Measurements from ENCODE around the gene OOSP3.
"Not testable (repeated sequence)": the region's sequence is repeated elsewhere in the genome, so short reads cannot be mapped to it uniquely, and the experiment has no call there.

Gene OOSP3, protein sequence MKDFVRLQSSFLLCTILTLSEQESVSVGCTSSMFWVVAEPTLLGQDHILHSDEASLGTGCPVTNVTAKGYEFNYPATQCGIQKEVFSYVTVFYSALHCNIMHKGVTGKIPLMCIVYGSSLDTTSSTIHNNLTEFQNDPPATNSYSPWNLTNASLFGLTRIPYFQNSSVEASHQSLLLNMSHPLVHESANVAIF

DNA sequence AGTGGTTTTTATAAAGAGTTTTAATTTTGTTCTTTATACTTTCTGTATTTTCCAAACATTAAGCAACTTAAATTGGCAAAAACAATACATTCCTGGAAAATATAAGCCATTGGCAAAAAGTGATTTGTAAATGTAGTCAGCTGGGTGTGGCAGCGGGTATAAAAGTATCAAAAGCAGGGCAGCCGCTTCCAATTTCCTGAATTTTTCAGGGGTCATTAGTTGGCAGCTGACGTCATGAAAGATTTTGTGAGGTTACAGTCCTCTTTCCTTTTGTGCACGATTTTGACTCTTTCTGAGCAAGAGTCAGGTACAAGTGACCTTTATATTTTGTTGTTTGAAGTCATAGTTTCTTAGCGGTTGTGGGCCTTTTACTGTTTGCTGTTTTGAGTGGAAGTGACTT is at the start of gene OOSP3:
Gene OOSP3, plus strand, starts transcription at position 208 of the 400 bp plus-strand sequence. Its CDS starts 27 bp downstream, at position 235.
- no peak for DNase-seq

DNA sequence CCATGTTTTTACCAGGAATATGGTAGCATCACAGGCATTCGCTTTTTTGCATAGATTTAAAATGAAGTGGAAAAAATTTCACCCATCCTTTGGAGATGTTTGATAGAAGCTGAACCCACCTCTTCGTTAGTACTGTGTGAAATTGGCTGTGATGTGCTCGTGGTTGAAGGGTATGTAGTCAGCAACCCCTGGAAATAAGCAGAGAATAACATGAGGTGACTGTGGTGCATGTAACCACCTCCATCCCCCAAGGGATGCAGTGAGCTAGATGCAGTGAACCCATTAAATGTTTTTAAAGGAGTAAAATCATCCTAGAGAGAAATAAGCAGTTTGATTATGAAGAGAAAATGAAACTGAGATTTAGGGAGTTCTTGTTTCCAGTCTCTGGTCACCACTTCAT is 49.2 kb upstream of the OOSP3 start:
- DNase-seq, result no peak

DNA sequence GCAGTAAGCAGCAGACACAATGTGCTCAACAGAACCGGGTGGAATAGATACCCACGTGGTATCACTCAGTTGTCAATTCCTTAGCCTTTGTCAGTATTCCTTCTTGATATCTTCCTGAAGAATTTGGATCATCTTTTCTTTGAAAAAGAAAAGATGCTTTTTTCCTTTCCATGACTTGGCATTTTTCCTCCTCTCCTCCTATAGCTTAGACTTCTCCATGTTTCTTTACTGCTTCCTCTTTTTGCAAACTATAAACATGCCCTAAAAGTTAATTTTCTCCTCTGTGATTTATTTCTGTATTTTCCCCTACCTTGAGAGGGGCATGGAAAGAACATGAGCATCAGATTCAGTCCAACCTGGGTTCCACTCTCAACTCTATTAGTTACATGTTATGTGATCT is 45.0 kb upstream of the OOSP3 start:
- DNase-seq, result no peak

DNA sequence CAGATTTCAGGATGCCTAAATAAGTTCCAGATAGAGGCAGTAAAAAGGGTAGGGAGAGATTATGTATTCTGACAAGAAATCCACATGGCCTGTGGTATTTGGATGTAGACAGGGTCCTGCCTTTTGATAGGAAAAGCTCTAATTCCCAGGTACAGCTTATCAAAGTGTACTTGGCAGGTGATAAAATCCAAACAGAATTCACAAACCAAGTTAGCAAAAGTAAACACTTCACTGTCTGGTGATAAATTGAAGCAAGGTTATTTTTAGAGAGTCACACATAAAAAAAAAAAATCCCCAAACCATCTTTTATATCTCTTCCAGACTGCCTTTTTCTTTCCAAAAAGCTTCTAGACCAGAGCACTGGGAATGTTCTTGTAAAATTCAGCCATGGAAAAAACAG is 39.0 kb upstream of the OOSP3 start:
- no peak for DNase-seq

DNA sequence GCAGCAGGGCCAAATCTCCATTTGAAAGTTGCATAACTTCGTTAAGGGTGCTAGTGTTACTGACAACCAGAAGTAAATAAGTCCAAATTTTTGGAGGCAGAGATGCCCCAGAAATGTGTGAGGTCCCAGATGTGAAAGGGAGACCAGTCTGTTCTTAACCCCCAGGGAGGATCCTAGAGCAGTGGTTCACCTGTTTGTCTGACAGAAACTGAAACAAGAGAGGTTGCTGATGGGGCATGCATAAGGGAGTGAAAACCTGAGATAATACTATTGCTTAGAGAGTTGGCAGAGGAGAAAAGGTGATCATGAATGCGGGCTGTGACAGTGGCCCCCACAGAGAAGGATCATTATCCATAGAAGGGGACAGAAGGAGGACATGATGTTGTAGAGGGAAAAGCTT is 37.1 kb upstream of the OOSP3 start:
- no peak for DNase-seq

DNA sequence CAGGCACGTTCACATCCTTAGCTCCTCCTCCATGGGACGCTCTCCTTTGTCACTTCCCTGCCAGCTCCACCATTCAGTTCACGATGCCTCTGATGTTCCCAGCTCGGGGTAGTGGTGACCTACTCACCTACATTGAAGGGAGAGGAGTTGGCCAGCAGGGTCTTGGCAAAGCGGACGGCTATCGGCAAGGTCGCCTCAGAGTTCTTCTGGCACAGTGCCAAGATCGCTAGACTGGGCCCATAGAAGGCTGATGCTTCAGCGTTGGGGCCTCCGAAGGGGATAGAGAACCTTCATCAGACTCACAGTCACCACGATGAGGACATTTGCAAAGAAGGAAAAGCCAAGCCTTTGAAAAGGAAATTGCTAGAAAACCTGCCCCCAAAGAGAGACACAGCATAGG is 36.3 kb upstream of the OOSP3 start:
- DNase-seq, result no peak

DNA sequence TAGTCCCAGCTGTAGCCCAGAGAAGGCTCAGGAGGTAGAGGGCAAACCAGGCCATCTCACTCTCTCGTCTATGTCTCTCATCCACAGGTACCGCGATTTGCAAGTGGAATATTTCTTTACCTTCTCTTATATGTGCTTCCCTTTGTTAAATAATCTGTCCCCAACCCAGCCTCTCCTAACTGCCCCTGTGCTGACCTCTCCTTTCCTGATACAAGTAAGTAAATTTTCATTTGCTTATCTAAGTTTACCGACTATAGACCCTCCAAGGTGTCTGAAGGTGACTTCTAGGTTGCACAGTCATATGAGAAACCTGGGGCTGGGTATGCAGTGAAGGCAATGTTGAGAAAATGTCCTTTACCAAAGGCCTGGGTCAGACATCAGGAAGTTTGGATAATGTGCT is 33.2 kb upstream of the OOSP3 start, which contains the start of gene CBLIF:
Gene CBLIF, minus strand, starts transcription at position 101 of the 400 bp plus-strand sequence. Its CDS starts 46 bp downstream, at position 55.
- no peak for DNase-seq

DNA sequence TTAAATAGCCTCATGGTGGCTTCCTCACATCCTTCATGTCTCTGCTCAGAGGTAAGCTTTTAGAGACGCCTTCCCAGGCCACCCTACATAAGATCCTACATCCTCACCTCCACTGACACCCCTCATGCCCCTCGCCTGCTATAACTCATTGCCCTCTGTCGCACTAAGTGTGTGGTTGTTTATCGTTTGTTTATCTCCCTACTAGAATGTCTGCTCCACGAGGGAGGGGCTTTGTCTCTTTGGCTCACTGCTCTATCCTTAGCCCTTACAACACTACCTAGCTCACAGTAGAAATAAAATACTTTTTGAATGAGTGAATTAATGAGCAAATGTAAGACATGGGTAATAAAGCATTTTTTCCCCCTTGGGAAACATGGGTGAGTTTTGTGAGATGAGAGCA is 32.0 kb upstream of the OOSP3 start:
- no peak for DNase-seq

DNA sequence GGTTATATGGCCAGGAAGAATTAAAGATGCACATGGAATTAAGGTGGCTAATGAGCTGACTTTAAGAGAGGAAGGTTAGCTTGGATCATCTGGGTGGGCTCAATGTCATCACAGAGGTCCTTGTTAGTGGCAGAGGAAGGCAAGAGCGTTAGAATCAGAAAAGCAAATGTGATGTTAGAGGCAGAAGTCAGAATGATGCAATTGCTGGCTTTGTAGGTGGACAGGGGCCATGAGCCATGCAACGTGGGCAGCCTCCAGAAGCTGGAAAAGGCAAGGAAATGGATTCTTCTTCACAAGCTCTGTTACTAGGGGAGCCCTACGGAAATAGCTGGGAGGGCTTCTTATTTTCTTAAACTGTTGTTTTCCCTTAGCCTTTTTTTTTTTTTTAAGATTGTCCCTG is 31.0 kb upstream of the OOSP3 start:
- DNase-seq, result no peak

DNA sequence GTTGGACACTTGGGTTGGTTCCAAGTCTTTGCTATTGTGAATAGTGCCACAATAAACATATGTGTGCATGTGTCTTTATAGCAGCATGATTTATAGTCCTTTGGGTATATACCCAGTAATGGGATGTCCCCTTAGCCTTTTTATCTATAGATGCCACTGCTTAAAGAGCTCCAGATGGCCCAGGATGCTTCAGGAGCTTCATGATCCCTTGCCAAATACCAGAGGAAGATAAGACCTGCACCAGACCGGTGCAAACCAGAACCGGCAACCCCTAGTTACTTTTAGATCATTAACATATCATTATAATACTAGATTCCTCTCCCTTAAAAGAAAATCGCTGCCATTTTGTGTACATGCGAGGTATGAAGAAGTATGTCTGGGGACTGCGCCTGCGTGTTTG is 30.1 kb upstream of the OOSP3 start:
- not testable (repeated sequence) for DNase-seq

DNA sequence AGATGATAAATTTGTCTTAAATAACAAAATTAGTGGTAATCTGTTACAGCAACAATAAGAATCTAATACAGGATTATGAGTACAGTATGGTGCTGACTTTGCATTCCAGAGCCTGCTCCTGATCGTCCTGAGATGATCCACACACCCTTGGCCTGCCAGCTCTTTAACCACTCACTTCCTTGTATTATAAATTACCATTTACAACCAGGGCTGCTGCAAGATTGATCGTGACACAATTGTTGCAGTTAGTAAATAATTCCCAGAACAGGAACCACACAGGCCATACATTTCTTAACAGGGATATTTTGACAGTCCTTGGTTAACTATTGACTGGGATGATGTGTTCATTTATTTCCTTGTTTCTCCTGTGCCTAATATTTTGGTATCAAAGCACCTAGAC is 29.5 kb upstream of the OOSP3 start:
- DNase-seq, result no peak

DNA sequence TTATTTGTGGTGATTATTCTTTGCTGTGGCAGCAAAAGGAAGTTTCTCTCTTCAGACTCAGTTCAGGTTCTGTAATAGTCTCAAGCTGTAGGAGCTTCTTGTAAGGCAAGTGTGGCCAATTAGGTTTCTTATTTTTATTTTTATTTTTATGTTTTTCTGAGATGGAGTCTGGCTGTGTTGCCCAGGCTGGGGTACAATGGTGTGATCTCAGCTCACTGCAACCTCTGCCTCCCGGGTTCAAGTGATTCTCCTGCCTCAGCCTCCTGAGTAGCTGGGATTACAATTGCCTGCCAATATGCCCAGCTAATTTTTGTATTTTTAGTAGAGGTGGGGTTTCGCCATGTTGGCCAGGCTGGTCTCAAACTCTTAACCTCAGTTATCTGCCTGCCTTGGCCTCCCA is 29.0 kb upstream of the OOSP3 start:
- DNase-seq, result not testable (repeated sequence)

DNA sequence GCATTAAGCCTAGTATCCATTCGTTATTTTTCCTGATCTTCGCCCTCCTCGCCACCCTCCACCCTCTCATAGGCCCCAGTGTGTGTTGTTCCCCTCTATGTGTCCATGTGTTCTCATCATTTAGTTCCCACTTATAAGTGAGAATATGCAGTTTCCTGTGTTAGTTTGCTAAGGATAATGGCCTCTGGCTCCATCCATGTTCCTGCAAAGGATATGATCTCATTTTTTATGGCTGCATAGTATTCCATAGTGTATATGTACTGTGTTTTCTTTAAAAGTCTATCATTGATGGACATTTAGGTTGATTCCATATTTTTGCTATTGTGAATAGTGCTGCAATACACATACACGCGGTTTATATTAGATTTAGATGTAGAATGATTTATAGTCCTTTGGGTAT is 27.2 kb upstream of the OOSP3 start:
- DNase-seq, result not testable (repeated sequence)

DNA sequence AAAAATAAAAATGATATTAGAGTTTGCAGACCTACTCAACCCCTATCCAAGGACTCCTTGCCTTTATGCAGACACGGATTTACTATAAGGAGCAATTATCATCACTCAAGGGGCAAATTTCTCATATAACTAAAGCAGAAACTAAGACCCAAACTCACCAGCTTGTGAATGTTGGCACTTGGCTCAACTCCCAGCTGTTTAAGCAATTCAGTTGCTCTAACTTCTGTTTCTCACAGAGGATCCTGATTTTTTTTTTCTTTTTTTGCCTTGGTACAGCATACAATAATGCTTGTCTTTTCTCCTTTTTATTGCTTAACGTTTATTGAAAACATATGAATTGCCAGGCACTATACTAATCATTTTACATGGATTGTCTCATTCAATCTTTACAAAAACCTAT is 23.7 kb upstream of the OOSP3 start:
- DNase-seq, result no peak

DNA sequence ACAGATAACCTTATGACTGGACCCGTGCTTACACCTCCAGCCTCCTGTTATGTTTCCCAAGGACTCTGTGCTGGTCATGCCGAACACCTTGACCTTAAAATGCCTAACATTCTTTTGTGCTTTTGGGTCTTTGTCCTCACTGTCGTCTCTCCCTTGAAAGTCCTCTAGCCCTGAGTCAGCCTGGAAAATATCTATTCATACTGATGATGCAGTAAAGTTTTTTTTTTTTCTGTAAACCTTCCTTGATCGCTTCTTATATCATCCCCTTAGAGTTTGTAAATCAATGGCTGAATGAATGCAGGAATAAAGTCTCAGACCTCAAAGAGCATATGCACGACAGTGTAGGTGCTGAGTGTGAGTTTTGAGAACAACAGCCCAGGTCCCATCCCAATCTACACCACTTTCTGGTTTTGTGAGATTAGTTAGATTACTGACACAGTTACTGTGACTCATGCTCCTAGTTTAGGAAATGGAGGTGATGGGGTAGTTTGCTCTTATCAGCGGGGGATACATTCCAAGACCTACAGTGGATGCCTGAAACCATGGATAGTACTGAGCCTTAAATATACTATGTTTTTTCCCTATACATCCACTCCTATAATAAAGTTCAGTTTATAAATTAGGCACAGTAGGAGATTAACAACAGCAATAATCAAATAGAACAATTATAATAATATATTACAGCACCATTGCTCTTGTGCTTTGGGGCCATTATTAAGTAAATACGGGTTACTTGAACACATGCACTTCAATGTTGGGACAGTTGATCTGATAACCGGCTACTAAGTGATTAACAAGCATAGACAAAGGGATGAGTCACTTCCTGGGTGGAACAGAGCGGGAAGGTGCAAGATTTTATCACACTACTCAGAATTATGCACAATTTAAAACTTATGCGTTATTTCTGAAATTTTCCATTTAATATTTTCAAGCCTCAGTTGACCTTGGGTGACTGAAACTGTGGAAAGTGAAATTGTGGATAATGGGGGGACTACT is 20.8 kb upstream of the OOSP3 start:
- DNase-seq, result no peak

DNA sequence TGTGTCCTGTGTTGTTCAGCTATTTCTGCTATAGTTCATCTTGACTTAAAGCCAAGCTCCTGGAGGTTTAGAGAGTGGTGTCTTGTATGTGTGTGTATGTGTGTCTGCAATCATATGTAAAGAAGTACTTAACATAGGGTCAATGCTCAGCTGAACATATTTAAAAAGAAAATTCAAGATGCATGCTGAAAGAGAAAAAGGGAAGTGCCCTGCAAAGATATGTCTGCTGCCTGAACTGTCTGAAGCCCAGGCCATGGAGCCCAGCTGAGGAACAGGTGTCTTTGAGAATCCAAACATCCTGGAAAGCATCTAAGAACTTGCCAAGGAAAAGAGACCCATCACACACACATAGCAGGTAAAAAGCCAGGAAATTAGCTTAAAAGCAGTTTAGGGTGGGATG is 18.9 kb upstream of the OOSP3 start:
- DNase-seq, result no peak

DNA sequence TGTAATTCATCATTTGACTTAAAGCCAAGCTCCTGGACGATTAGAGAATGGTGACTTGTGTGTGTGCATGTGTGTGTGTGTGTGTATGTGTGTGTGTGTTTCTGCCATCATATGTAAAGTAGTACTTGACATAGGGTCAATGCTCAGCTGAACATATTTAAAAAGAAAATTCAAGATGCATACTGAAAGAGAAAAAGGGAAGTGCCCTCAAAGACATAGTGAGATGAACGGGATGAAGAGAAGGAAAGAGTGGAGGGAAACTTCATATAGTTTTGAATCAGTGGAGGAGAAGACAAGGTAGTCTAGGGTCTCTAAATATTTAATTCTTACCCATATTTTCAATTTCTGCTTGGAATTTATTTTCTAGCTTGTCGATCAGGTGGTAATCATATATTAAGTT is 16.3 kb upstream of the OOSP3 start:
- DNase-seq, result no peak

DNA sequence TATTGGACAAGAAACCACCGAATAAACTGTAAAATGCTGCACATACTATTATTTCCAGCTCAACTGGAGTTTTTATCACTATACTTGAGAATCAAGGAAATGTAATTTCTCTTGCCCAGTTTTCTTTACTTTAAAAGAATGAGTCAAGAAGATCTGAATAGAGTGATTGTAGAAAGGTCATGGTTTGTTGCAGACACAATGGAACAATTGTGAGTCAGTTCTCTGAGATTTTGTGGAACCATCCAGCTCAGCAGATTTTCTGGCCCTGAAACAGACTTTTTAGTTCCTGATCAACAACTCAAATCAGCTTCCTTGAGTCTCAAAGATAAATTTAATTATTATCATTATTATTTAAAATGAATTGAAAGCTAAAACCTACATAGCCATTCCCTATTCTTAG is 13.6 kb upstream of the OOSP3 start:
- no peak for DNase-seq

DNA sequence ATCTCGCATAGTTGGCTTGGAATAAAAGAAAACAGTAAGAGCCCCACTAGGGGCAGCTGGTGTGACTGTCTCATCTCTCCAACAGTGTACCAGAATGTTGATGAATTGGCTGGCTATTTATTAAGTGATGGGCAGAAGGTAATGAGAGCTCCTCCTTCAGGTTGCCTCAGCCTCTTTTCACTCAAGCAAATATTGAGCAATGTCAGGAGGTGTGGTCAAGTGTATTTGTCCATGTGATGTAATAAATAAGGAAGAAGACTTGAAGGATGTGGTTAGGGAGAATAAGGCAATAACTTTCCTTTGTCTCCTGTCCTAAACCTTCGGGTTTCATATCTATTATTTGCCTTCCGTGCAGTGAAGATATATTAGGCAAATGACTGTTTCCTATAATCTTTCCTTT is 12.2 kb upstream of the OOSP3 start, which contains the start of gene TCN1:
Gene TCN1, minus strand, starts transcription at position 91 of the 400 bp plus-strand sequence. Its CDS starts 17 bp downstream, at position 74.
- no peak for DNase-seq

DNA sequence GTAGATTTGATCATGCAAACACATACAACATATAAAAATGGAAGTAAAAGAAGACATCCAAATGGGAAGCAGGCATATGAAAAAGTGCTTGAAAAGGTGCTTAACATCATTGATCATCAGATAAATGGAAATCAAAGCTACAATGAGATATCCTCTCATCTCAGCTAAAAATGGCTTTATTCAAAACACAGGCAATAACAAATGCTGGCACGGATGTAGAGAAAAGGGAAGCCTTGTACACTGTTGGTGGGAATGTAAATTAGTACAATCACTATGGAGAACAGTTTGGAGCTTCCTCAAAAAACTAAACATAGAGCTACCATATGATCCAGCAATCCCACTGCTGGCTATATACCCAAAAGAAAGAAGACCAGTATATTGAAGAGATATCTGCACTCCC is 11.7 kb upstream of the OOSP3 start:
- no peak for DNase-seq

DNA sequence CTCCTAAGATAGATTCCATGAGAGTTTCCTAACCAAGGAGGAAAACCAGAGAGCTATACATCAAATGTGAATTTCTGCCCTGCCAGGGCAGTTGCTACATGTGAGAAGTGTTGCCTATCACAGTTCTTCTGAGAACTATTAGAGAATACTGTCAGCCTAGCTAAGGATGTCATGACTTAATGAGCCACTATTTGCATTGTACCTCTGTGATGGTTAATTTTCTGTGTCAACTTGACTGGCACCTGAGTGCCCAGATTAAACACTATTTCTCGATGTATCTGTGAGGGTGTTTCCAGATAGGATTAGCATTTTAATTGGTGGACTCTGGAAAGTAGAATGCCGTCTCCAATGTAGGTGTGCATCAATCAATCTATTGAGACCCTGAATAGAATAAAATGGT is 10.6 kb upstream of the OOSP3 start:
- DNase-seq, result no peak

DNA sequence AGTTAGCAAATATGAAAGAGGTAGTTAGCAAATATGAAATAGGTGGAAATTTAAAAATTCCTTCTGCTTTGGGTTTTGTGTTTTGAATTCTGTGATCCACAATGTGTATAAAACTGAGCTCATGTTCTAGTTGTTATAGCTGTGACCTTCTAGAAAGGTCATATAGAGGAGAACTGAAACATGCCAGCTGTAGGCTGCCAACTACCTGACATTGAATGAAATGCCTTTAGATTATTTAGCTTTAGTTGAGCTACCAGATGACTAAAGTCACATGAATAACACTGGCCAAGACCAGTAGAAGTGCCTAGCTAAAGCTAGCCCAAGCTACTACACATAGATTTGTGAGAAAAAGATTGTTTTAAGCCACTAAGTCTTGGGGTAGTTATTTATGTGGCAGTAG is 6.5 kb upstream of the OOSP3 start:
- no peak for DNase-seq

DNA sequence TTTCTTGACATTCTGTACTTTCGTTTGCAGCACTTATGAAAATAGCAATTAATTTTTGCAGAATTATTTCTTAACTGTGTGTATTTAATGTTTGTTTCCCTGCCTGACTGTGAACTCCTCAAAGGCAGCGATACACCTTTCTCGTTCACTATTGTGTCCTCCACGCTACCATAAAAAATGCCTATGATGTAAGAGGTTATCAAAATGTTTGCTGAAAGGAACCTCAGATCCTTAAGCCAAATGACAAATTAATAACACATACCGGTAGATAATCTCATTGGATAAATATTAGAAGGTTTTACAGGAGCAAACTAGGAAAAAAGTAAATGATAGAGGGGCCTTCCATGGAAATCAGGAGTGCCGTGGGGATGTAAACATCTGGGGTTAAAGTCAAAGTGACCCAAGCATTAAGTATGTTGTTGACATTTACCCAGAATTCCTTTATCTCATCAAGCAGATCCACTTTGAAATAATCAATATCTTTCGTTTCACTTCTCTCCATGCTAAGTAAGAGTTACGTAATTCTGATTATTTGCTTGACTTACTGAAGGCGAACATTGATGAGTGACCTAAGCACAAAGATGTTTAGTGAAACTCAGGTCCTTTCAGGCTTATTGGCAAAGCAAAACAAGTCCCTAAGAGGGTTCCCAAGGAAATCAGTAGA is 2.6 kb upstream of the OOSP3 start:
- DNase-seq, result no peak

DNA sequence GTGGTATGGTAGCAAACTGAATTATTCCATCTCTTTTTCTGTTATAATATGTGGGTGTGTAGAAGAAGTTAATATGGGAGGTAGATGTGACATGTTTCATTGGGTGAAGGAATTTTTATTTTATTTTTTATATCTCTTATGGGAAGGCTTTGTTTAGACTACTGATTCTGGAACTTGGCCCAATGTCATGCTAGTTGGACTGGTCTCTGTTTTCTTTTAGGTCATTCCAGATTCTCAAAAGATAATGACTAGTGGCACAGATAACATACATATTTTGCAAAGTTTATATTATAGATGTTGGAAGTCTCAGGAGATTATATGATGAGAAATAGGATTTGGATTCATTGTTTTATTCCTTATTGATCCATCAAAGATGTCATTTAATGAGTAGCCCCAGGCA is 1.3 kb upstream of the OOSP3 start:
- no peak for DNase-seq

All from NCI-H510A (cell line).